SK-N-DZ (cell line): Measurements from ENCODE around the gene POLE.

Experiments
- DNase-seq: peaks from one replicate; pipeline ENCODE4 v3.0.0-alpha.2; 2015; ENCODE audit warnings: low spot score
- small RNA-seq, 2 experiments: library from RNA; depleted of rRNA; stranded (forward); fragments of <200 nt; gene quantifications; one replicate each; pipeline ENCODE3, GENCODE V24; 2014

The POLE gene

GRCh38 chr12:132582058-132582420, 105.1 kb downstream of the POLE start:
- DNase-seq: no peak

- no peak for DNase-seq
Observed at GRCh38 chr12:132581348-132582057, 105.6 kb downstream of the POLE start.

- DNase-seq: no peak
Observed at GRCh38 chr12:132580701-132581292, 106.3 kb downstream of the POLE start.

- DNase-seq: no peak
Observed at GRCh38 chr12:132579744-132580143, 107.4 kb downstream of the POLE start.

GRCh38 chr12:132578826-132579225, 108.3 kb downstream of the POLE start:
- DNase-seq: no peak

GRCh38 chr12:132578118-132578517, 109.0 kb downstream of the POLE start:
- DNase-seq: no peak

GRCh38 chr12:132577191-132577920, 109.8 kb downstream of the POLE start:
- DNase-seq: no peak

GRCh38 chr12:132576701-132577100, 110.4 kb downstream of the POLE start:
- no peak for DNase-seq

- no peak for DNase-seq
Observed at GRCh38 chr12:132575661-132576060, 111.5 kb downstream of the POLE start.

- DNase-seq: no peak
Observed at GRCh38 chr12:132574271-132574996, 112.7 kb downstream of the POLE start.

Small RNA genes within 50 kb of the gene (small RNA-seq; reads per million reads assigned to genes)
- gene MIR6763 (0 reads per million in 2 experiments), gene RNA5SP379 (0.03 to 0.04 reads per million in 2 experiments)
